ENCODE measurements around the gene WDR13. TPM values are rescaled to one million over a fixed set of nuclear protein-coding genes. Genes with fewer than 3 reads are reported as not detected.

The WDR13 gene
- total RNA-seq, 1 donor from 2014 or later: 20.9 TPM

DNA sequence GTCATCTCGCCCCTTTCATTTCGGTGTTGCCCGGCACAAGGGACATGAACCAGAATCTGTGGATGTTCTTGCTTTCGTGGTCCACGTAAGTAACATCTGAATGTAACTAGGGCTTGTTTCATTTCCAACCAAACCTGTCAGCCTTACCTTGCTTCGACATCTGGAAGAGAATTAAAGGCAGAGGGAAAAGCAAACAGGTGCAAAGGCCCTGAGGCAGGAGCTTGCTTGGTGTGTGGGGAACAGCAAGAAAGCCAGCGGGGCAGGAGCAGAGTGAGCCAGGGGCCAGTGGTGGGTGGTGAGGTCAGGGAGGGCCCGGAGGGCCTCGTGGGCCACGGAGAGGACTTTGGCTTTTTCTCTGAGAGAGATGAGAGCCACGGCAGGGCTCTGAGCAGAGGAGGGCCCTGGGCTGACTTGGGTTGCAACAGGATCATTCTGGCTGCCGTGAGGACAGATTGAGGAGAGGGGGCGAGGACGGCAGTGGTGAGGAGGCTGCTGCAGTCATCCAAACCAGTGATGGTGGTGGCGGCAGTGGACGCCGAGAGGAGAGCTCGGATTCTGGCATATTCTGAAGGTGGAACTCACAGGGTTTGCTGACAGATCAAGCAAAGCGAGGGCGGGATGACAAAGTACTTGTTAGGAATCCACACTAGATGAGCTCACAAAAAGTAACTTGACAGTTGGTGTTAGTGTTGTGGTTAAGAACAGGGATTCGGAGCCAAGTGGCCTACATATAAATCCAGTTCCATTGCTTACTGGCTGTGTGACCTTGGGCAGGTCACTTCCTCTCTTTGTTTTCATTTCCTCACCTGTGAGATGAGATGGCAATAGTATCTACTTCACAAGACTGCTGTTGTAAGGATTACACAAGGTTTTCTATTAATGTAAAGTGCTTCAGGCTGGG, 6.8 kb upstream of the WDR13 start:
- H2AFZ ChIP-seq (replicated peaks): no peak overlapping the region
- H3K36me3 Mint-ChIP-seq: no peaks in the 10 kb centered on the region
- H3K27me3 ChIP-seq: no peaks in the 10 kb centered on the region
- no peaks in the 10 kb centered on the region for H3K79me2 ChIP-seq (ENCODE audit: low read depth)
- peaks cover 4% of the 10 kb centered on the region for H3K9me3 Mint-ChIP-seq
- no peak overlapping the region for H3K27ac Mint-ChIP-seq
- no peaks in the 10 kb centered on the region for H3K27me3 Mint-ChIP-seq (ENCODE audit: insufficient read depth, low read depth)
- TF ChIP-seq EZH2phosphoT487 (IDR thresholded peaks at IDR 0.05) (no peak), EZH2 (IDR thresholded peaks at IDR 0.05) (no peak)
- TF ChIP-seq, protein P1, sequence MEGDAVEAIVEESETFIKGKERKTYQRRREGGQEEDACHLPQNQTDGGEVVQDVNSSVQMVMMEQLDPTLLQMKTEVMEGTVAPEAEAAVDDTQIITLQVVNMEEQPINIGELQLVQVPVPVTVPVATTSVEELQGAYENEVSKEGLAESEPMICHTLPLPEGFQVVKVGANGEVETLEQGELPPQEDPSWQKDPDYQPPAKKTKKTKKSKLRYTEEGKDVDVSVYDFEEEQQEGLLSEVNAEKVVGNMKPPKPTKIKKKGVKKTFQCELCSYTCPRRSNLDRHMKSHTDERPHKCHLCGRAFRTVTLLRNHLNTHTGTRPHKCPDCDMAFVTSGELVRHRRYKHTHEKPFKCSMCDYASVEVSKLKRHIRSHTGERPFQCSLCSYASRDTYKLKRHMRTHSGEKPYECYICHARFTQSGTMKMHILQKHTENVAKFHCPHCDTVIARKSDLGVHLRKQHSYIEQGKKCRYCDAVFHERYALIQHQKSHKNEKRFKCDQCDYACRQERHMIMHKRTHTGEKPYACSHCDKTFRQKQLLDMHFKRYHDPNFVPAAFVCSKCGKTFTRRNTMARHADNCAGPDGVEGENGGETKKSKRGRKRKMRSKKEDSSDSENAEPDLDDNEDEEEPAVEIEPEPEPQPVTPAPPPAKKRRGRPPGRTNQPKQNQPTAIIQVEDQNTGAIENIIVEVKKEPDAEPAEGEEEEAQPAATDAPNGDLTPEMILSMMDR (IDR thresholded peaks at IDR 0.05): no peak
- DNase-seq (ENCODE audit: low spot score): no peak
- no peak overlapping the region for H3K9ac ChIP-seq
- H3K4me3 Mint-ChIP-seq: no peak overlapping the region
- H3K4me2 ChIP-seq: no peak overlapping the region
- no peaks in the 10 kb centered on the region for H3F3A ChIP-seq (ENCODE audit: low read depth)
- H3K4me1 ChIP-seq: no peaks in the 10 kb centered on the region
- H3K4me1 Mint-ChIP-seq: peaks cover 3% of the 10 kb centered on the region
- no peaks in the 10 kb centered on the region for H3K9me3 ChIP-seq (ENCODE audit: low read depth)
- H3K27ac ChIP-seq: no peak overlapping the region
- no peak overlapping the region for H3K4me3 ChIP-seq
- no peaks in the 10 kb centered on the region for H3K36me3 ChIP-seq
- H4K20me1 ChIP-seq (ENCODE audit: low read depth): no peaks in the 10 kb centered on the region

DNA sequence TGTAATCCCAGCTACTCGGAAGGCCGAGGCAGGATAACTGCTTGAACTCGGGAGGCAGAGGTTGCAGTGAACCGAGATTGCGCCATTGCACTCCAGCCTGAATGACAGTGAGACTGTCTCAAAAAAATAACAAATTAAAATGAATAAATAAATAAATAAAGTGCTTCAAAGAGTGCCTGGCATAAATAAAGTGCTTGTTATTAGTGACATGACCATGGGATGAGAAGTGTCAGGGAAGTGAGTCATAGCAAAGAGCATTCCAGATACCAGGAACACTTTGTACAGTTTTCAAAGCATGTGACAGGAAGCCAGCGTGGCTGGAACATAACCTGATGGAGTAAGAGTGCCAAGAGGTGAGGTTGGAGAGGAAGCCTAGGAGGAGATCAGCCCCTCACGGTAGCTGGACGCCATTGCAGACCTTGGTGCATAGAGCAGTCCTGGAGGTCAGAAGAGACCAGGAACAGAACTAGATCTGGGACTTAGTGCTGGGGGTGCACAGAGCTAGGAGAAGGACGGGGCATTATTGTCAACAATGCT, 6.0 kb upstream of the WDR13 start:
- H3K79me2 ChIP-seq (ENCODE audit: low read depth): no peaks in the 10 kb centered on the region
- no peak overlapping the region for H3K4me2 ChIP-seq
- no peaks in the 10 kb centered on the region for H3F3A ChIP-seq (ENCODE audit: low read depth)
- Mint-ChIP-seq H3K9me3 (peaks cover 4% of the 10 kb centered on the region), H3K36me3 (no peaks in the 10 kb centered on the region), H3K4me1 (peaks cover 3% of the 10 kb centered on the region), H3K4me3 (no peak overlapping the region), H3K27me3 (ENCODE audit: insufficient read depth, low read depth) (no peaks in the 10 kb centered on the region), H3K27ac (no peak overlapping the region)
- H2AFZ ChIP-seq (replicated peaks): no peak overlapping the region
- H3K27me3 ChIP-seq: no peaks in the 10 kb centered on the region
- no peaks in the 10 kb centered on the region for H3K36me3 ChIP-seq
- no peak overlapping the region for H3K9ac ChIP-seq
- no peaks in the 10 kb centered on the region for H3K9me3 ChIP-seq (ENCODE audit: low read depth)
- DNase-seq (ENCODE audit: low spot score): no peak
- H3K4me1 ChIP-seq: no peaks in the 10 kb centered on the region
- no peak overlapping the region for H3K4me3 ChIP-seq
- H4K20me1 ChIP-seq (ENCODE audit: low read depth): no peaks in the 10 kb centered on the region
- no peak overlapping the region for H3K27ac ChIP-seq
- no peak for TF ChIP-seq EZH2phosphoT487 (IDR thresholded peaks at IDR 0.05)
- TF ChIP-seq EZH2 (IDR thresholded peaks at IDR 0.05): no peak
- TF ChIP-seq, protein P1 (IDR thresholded peaks at IDR 0.05): no peak

GRCh38 chrX:48592971-48593370, 4.3 kb upstream of the WDR13 start:
- Histone ChIP-seq H4K20me1 (ENCODE audit: low read depth) (no peaks in the 10 kb centered on the region), H3K9ac (no peak overlapping the region), H3K36me3 (no peaks in the 10 kb centered on the region), H3F3A (ENCODE audit: low read depth) (no peaks in the 10 kb centered on the region), H3K79me2 (ENCODE audit: low read depth) (no peaks in the 10 kb centered on the region), H3K27me3 (no peaks in the 10 kb centered on the region), H3K4me2 (no peak overlapping the region), H3K4me3 (no peak overlapping the region), H2AFZ (replicated peaks) (no peak overlapping the region), H3K27ac (no peak overlapping the region), H3K9me3 (ENCODE audit: low read depth) (no peaks in the 10 kb centered on the region), H3K4me1 (no peaks in the 10 kb centered on the region)
- no peak for DNase-seq (ENCODE audit: low spot score)
- H3K9me3 Mint-ChIP-seq: peaks cover 5% of the 10 kb centered on the region
- no peaks in the 10 kb centered on the region for H3K36me3 Mint-ChIP-seq
- TF ChIP-seq EZH2 (IDR thresholded peaks at IDR 0.05): no peak
- TF ChIP-seq EZH2phosphoT487 (IDR thresholded peaks at IDR 0.05): no peak
- TF ChIP-seq, protein P1 (IDR thresholded peaks at IDR 0.05): no peak
- no peaks in the 10 kb centered on the region for H3K27me3 Mint-ChIP-seq (ENCODE audit: insufficient read depth, low read depth)
- no peak overlapping the region for H3K27ac Mint-ChIP-seq
- H3K4me1 Mint-ChIP-seq: peaks cover 3% of the 10 kb centered on the region
- H3K4me3 Mint-ChIP-seq: no peak overlapping the region

Measured in neural progenitor cell (in vitro differentiated cells).